Heart left ventricle (tissue), 13 donors: ENCODE data around the gene TPD52L2.

Source experiments
- CTCF ChIP-seq, 12 donors: fragments of 200-600 bp; sonication (generic) in 4 of 12; IDR thresholded peaks; one replicate each; pipeline versions ENCODE4 v1.5.0 to v1.8.0; 2018 to 2022; ENCODE audit warnings: antibody characterized with exemption in 12 of 12, mild to moderate bottlenecking in 5 of 12
- POLR2A ChIP-seq, 2 donors: fragments of 450-650 bp; IDR thresholded peaks; one replicate each; pipeline ENCODE4 v1.6.1; 2017; ENCODE audit warnings: antibody characterized with exemption in 2 of 2, mild to moderate bottlenecking in 2 of 2, moderate library complexity in 2 of 2
- donor health status: ischemic (EF 13 %, LVEDD 7.1; RV severe dilation, severe dysfunction).
- donor health status: DM: no; HTN: yes; CAD: no.
- donor health status: DM: no; HTN: no; CAD: no.
- donor health status: ischemic (EF 25% LVEDD 6.9; RV normal size, moderate dysfunction).
- donor health status: ischemic (EF 25% LVEDD 5.7; RV mildly dilated, moderate dysfunction).
- donor health status: ischemic (EF 35%, LVEDD 5.7; RV mildly dilated, moderate dysfunction).
- donor health status: nonischemic (EF 11% LVEDD 7.7; RV severe dilation, severe dysfunction).
- donor health status: DM: yes; HTN: yes; CAD: no.
- donor health status: PGD.
- donor health status: ischemic (EF 29% LVEDD 5.4; RV normal size, mild dysfunction).
- donor health status: nonischemic (EF 23%, LVEDD 6.1; RV moderate dilation, normal function).

GRCh38 chr20:63929071-63929470 lies 64.0 kb downstream of the TPD52L2 start:
- no peak for TF ChIP-seq CTCF (IDR thresholded peaks at IDR 0.05)
- TF ChIP-seq POLR2A (IDR thresholded peaks at IDR 0.05), result no peak
